IPS-18c (cell line): ENCODE results near the gene ZC3H15.

ENCODE experiments used
- H3K4me3 ChIP-seq: 2 replicates; pipeline ENCODE4 v1.7.0; 2013; ENCODE audit warnings: low read depth, mild to moderate bottlenecking, low read length, moderate library complexity; ENCODE audit not compliant: insufficient read depth
- H3K9me3 ChIP-seq: one replicate; pipeline ENCODE4 v1.6.1; 2013; ENCODE audit warnings: mild to moderate bottlenecking, low read length, moderate library complexity; ENCODE audit not compliant: control insufficient read depth, insufficient read depth

Gene ZC3H15

DNA sequence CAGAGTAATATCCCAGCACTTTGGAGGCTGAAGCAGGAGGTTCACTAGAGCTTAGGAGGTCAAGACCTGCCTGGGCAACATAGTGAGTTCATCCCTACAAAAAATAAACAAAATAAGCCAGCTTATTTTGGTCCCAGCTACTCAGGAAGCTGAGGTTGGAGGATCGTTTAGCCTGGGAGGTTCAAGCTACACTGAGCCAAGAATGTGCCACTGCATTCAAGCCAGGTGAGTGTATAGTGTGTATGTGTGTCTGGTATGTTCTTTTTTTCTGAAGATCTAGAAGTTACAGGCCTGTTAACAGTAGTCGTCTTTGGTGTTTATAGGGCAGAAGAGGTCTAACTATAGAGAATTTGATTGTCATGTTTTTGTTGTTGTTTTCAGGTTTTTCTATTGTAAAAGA is 40.2 kb downstream of the ZC3H15 start:
- no peaks in the 10 kb centered on the region for H3K9me3 ChIP-seq
- no peak overlapping the region for H3K4me3 ChIP-seq

DNA sequence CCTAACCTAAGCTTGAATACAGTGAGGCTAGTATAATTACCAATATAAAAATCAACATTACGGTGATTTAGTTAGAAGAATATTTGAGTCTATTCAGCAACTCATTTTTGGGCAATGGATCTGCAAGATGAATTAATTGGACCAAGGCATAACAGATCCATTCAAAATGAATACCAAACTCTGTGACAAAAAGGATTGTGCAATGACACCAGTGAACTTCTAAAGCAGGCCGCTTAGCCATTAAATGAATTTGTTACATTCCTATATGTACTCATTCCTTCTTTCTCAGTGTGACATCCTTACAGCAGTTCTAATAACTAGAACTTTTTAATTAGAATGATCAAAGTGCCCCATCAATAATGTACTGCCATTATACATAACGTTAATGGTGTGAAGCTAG is 44.3 kb downstream of the ZC3H15 start:
- no peak overlapping the region for H3K4me3 ChIP-seq
- no peaks in the 10 kb centered on the region for H3K9me3 ChIP-seq

DNA sequence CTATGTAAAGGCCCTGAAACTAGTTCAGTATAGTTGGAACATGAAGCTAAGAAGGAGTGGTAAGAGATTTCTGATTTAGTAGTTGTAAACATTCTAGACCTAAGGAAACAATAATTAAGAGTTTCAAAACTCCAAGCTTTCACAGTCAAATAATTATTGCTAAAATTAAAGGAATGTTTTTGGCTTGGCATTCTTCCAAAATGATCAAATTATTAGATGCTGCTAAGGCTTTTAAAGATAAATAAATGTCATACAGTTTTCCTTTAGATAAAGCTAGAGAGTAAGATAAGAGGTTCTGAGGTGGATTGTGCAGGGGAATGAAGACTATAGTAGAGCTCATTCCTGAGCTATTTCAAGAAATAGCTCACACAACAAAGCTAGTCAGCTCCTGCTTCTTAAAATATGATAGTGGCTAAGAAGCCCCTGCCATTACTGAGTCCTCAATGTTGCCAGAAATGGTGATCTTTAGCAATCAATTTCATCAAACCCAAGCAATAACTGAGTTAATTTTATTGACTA is 45.3 kb downstream of the ZC3H15 start:
- Histone ChIP-seq H3K9me3 (no peaks in the 10 kb centered on the region), H3K4me3 (no peak overlapping the region)

DNA sequence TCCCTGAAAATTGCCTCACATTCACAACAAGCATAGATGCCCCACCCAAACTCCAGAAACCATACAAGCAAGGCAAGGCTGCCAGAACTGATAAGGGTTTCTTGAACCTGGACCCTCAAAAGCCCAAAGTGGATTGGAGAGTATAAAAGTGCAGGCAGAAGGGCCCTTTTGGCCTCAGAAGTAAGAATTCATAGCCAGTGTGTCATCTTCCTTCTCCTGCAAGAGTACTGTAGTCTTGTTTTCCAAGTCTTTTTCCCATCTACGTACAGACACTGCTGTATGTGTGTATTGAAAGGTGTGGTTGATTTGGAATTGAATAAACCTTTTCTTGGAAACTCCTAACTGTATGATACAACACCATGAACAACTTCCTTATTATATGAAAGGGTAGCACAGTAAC is 46.8 kb downstream of the ZC3H15 start:
- no peaks in the 10 kb centered on the region for H3K9me3 ChIP-seq
- no peak overlapping the region for H3K4me3 ChIP-seq

DNA sequence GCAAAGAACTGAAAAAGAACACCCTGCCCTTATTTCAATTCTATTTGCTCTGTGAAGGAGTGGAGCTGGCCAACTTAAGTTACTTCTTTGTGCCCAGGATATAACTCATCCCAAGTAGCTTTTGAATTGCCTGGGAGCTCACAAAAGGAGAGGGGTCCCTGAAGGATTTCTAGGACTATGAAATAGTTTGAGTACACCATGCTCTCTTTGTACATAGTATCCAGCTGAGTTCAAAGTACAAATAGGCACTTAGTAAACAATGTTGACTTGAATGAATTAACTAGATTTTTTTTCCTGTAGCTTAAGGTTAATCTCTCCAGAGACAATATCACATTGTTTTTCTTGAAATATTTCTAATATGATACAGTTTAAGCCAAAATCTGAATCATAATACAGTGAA is 47.7 kb downstream of the ZC3H15 start:
- Histone ChIP-seq H3K9me3 (no peaks in the 10 kb centered on the region), H3K4me3 (no peak overlapping the region)

DNA sequence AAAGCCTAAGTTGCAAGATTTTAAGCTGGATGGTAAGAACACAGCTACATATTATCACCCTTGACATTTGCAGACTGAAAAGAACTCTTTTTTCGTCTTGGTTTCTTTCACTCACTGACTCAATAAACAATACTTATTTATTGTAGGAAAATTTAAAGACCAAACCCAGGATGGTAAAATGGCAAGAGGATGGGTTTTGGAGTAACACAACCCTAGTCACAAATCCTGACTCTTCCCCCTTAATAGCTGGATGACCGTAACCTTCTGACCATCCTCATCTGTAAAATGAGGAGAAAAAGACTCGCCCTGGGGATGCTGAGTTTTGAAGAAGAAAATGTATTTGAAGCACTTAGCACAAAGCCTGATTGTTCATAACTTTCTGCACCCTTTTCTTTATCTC is 48.3 kb downstream of the ZC3H15 start:
- H3K4me3 ChIP-seq: no peak overlapping the region
- no peaks in the 10 kb centered on the region for H3K9me3 ChIP-seq

DNA sequence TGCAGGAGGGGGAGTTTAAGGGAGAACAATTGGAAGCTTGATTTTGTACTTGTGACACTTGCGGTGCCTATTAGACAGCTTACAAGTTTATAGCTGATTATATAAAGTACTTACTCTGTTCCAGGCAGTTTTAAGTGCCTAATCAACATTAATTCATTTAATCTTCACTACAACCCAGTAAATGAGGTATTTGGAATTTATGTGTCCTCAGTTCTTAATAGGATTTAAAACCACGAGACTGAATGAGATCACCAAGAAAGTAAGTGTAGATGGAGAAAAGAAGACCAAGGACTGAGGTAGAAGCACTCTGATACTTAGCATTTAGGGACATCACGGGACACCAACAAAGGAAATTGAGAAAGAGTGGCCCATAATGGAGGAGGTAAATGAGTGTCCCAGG is 49.8 kb downstream of the ZC3H15 start:
- Histone ChIP-seq H3K9me3 (no peaks in the 10 kb centered on the region), H3K4me3 (no peak overlapping the region)

DNA sequence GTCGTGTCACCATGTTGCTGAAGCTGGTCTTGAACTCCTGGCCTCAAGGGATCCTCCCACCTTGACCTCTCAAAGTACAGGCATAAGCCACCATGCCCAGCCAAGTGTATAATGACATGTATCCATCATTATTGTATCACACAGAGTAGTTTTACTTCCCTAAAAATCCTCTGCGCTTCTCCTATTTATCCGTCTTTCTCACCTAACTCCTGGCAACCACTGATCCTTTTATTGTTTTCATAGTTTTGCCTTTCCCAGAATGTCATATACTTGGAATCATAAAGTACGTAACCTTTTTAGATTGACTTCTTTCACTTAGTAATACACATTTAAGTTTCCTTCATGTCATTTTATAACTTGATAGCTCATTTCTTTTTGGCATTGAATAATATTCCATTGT is 51.0 kb downstream of the ZC3H15 start:
- no peaks in the 10 kb centered on the region for H3K9me3 ChIP-seq
- no peak overlapping the region for H3K4me3 ChIP-seq

DNA sequence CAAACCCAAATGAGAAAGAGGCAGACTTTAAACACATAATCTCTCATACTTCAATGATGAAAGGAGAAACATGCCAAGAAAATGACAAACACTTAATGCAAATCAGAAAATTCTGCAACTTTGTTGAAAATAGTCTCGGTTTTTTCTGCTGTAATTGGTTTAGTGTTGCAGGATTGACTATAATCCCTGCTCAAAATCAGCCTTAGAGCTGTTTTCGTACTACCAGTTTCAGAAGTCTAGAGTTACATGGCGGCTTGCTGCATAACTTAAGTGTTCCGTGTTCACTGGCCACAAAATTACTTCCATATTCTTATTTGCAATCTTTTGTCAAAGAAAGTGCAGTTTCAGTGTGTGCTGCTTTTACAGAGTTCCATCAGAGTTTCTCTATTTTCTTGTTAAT is 54.9 kb downstream of the ZC3H15 start:
- Histone ChIP-seq H3K4me3 (no peak overlapping the region), H3K9me3 (no peaks in the 10 kb centered on the region)

DNA sequence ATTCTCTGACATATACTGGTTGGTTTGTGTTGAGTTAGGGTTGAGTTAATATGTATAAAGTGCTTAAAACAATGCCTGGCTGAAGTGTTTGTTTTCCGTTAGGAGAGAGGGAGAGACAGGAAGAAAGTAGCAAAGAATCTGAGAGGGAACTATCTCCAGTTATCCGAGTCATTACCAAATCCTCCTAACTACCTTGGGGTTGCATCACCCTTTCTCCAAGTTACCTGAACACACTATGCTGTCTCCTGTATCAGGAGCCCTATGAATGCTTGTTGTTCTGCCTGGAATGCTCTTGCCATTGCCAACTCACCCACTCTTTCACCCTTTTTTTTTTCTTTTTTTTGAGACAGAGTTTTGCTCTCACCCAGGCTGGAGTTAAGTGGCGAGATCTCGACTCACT is 55.9 kb downstream of the ZC3H15 start:
- Histone ChIP-seq H3K4me3 (no peak overlapping the region), H3K9me3 (no peaks in the 10 kb centered on the region)

DNA sequence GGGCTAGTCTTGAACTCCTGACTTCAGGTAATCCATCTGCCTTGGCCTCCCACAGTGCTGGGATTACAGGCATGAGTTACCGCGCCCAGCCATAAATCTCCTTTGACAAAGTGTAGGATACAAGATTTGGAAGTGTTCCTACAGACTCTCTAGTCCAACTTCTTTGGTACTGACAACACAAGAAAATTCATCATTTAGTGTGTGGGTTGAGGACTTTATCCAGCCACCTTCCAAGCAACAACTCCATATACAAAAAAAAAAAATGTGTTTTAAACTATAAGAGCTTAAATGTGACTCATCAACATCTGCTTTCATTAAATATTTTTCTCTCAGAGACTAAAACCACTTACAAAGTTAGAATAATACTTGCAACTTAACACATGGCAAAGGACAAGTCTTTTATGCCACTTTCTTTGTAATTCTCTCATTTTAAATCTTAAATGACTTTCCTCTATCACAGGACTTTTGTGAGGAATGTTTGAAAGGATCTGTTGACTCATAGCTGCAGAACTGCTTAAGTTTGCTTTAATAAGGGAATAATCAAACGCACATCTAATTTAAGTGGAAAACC is 57.6 kb downstream of the ZC3H15 start:
- Histone ChIP-seq H3K9me3 (no peaks in the 10 kb centered on the region), H3K4me3 (no peak overlapping the region)

DNA sequence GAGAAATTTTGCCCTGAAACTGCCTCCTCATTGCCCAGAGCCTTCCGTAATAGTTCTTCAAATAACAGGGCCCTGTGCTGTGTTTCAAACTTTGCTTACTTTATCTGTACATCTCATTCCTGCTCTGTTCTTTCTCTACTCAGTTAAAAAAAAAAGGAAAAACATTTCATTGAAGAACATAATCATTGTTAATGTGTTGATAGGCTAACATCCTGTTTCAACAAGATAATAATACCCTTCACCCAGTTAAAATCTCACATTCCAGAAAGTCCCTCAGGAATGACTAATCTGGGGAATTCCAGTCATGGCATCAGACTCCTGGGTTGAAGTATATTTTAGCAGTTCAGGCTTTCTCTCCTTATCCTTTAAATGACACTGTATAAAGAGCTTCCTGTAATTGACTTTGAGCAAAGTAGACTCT is 58.2 kb downstream of the ZC3H15 start:
- H3K4me3 ChIP-seq: no peak overlapping the region

DNA sequence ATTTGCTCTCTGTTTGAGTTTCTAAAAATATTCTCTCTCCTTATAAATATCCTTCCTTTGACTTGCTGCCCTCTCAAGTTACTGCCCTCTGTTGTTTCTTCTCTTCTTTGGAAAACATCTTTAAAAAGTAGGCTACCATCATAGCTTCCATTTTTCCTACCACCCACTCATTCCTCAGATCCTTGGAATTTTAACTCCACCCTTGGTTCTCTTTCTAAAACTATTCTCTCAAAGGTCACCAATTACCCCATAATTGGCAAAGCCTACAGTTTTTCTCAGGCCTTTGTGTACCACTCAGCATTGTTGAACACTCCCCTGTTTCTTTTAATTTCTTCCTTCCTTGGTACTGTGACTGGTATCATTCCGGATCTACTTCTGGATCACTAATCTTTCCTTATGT is 60.8 kb downstream of the ZC3H15 start:
- Histone ChIP-seq H3K4me3 (no peak overlapping the region), H3K9me3 (no peaks in the 10 kb centered on the region)

More for the DNA sequence above, 58.2 kb downstream of the ZC3H15 start:
- H3K9me3 ChIP-seq: no peaks in the 10 kb centered on the region

DNA sequence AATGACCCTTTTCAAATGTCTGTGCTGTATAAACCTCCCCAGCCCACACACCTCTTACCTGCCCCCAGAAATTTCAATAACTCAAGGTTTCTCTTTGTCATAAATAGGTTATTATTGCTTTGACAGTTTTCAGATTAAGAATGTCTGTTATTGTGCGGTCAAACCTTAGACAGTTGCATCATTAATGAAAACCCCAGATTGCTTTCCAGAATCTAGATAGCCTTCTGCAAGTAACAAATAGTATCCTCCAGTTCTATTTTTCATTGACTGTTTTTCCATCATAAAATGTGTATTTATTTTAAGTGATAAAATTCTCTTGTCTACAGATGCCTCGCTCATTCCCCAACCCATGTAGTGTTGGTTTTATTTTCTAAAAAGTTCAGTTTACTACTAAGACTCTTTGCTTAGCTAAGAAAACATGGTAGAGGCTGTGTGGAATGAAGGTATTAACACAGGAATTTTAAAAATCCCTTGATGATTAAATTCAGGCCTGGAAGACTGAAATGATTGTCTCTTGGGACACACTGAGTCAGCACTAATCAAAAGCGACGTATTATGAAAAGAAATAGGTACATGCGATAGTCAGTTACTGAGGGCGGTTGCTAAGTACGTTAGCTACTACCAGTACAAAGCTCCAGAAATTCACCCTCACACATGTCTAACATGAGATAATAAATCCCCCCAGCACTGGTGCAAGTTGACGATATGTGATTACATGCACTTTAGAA is 65.4 kb downstream of the ZC3H15 start:
- Histone ChIP-seq H3K4me3 (no peak overlapping the region), H3K9me3 (no peaks in the 10 kb centered on the region)

DNA sequence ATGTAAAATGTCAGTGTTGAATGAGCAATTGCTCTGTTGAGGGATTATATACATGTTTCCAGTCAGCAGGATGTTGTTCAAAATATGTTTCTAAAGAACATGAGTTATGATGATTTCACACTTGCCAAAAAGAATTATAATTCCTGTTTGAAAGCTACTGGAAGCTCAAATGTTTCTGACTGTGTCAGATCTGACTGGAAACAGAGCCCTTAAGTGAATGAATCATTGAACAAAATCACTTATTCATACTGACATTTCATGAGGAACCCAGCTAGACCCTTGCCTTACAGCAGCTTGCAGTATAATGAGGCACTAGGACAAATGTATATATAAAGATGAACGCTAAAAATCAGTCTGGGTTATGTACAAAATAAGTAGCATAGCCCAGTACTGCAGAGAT is 68.4 kb downstream of the ZC3H15 start:
- no peak overlapping the region for H3K4me3 ChIP-seq
- H3K9me3 ChIP-seq: no peaks in the 10 kb centered on the region

DNA sequence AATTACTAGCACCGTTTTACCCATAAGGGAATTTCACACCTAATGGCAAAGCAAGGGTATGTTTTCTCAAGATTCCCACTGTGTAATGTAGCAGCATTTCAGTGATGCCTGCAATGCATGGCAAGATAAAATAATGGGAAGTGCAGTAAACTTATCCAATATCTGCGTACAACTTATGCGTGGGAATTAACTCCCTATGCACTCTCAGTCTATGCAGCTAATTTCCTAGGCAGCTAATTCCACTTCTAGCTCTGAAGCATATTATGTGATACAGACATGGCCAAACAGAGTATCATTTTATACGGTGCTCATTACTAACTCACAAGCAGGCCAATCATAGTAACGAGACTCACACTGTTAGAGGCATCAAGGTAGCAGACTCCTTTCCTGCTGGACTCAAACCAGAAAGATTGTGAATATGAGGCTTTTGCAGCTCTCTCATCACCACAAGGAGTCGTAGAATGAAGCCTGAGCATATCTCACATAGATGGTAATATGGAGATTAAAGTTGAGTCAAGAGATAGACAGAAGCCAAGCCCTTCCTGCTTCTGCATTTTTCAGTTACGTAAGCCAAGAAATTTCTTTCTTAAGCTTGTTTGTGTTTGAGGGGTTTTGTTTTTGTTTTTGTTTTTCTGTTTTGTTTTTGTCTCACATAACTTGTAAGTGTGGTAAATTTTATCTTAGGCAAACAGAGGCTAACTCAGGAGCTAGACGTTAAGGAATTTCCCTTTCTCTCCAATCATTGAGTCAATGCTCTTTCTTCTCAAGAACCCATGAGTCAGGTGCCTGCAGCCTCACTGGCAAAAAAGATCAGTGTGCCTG is 69.0 kb downstream of the ZC3H15 start:
- Histone ChIP-seq H3K4me3 (no peak overlapping the region), H3K9me3 (no peaks in the 10 kb centered on the region)

DNA sequence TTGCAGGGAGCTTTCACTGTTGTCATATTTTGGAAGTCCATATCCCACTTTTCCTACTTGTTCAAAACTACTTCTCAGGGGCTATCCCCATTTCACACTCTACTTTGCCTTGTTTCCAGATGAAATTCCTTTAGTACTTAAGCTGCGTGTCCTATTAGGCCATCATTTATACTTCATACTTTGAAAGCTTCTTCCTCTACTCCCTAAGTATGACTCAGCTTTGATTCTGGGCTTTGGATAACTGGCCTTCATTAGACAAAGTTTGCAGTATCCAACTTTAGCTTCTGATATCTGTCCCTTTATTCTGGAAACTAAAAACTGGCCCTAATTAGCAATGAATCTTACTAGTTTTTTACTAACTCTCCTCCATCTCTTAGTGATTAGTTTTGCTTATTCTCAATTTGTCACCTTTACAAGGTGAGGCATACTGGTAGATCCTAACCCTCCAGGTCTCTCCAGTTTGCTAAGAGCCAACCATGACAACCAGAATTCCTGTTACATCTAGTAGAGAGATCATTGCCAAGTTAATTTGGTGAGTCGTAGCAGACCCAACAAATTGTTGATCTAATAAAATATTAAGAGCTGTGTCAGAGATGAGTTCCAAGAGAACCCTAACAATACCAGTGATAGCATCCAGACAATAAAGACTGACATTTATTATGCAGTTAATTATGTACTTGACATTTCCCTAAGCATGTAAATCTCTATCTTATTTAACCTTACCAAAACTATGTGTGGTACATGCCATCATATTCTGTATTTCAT is 72.6 kb downstream of the ZC3H15 start:
- H3K9me3 ChIP-seq: no peaks in the 10 kb centered on the region
- no peak overlapping the region for H3K4me3 ChIP-seq
